PC-3 (cell line): ENCODE data around the gene MORN5.

Source experiments
- EZH2 ChIP-seq: fragments of 300-600 bp; sonication (generic); IDR thresholded peaks from one replicate; pipeline ENCODE4 v1.6.1; 2017; ENCODE audit warnings: antibody characterized with exemption, mild to moderate bottlenecking, low read length; ENCODE audit not compliant: unreplicated experiment
- TF ChIP-seq, protein P1 (sequence below): fragments of 300-600 bp; sonication (generic); conservative IDR thresholded peaks from 2 replicates; pipeline ENCODE4 v1.5.1; 2017; ENCODE audit warnings: antibody characterized with exemption, low read depth, mild to moderate bottlenecking, low read length

DNA sequence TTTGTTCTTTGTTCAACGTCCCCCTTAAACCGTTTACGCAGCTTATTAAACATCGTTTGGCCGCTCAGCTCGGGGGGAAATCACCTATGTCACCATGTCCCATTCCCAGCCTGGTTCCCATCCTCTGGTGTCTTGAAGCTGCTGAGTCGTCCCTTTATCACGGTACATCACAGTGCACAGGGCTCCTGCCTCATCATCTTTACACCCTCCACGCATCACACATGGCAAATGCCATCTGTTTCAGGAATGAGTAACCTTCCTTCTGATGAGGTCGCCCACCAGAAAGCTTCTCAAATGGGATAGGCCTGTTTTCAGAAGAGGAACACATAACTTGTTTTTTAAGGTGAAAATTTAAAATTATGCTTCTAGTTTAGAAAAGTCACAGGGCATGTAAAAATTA is 77.0 kb downstream of the MORN5 start:
- no peak for TF ChIP-seq EZH2
- TF ChIP-seq, protein P1, sequence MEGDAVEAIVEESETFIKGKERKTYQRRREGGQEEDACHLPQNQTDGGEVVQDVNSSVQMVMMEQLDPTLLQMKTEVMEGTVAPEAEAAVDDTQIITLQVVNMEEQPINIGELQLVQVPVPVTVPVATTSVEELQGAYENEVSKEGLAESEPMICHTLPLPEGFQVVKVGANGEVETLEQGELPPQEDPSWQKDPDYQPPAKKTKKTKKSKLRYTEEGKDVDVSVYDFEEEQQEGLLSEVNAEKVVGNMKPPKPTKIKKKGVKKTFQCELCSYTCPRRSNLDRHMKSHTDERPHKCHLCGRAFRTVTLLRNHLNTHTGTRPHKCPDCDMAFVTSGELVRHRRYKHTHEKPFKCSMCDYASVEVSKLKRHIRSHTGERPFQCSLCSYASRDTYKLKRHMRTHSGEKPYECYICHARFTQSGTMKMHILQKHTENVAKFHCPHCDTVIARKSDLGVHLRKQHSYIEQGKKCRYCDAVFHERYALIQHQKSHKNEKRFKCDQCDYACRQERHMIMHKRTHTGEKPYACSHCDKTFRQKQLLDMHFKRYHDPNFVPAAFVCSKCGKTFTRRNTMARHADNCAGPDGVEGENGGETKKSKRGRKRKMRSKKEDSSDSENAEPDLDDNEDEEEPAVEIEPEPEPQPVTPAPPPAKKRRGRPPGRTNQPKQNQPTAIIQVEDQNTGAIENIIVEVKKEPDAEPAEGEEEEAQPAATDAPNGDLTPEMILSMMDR, result no peak
